ENCODE results near the gene MRPL44. TPM values are rescaled to one million over a fixed set of nuclear protein-coding genes. Genes with fewer than 3 reads are reported as not detected.

MRPL44 gene
- polyA plus RNA-seq, 3 donors, result 7.5 to 28.4 (median 25.7) TPM

- H2AFZ ChIP-seq (ENCODE audit: insufficient read depth, low read depth, low read length, poor library complexity, severe bottlenecking), result no peak overlapping the region
- peak overlapping the region in 2 of 7 donors; percentile 13 to 21 for H3K27ac Mint-ChIP-seq
- peaks cover 10 to 25% of the 10 kb centered on the region in 2 donors for H3K36me3 Mint-ChIP-seq
- H3K9me3 ChIP-seq (replicated peaks in 1 of 2; ENCODE audit: control insufficient read depth in 1 of 2, insufficient read depth in 1 of 2, low read length in 2 of 2), result peaks cover 0 to 7% of the 10 kb centered on the region in 2 donors
- no peak overlapping the region for H3K9ac ChIP-seq (ENCODE audit: insufficient read depth, low read length, poor library complexity, severe bottlenecking)
- H3K27me3 Mint-ChIP-seq (ENCODE audit: low read depth in 3 of 3), result peaks cover 0 to 3% (median 0%) of the 10 kb centered on the region in 3 donors
- H3K27me3 ChIP-seq (ENCODE audit: control insufficient read depth in 2 of 2, insufficient read depth in 2 of 2, low read length in 2 of 2), result no peaks in the 10 kb centered on the region
- H3K27ac ChIP-seq (ENCODE audit: low read depth in 1 of 2, low read length in 2 of 2), result no peak overlapping the region
- H3K36me3 ChIP-seq (replicated peaks in 1 of 2; ENCODE audit: control insufficient read depth in 1 of 2, insufficient read depth in 2 of 2, low read length in 2 of 2), result no peaks in the 10 kb centered on the region
- peaks cover 0 to 8% (median 2%) of the 10 kb centered on the region in 7 donors for H3K9me3 Mint-ChIP-seq
- peaks cover 33 to 47% of the 10 kb centered on the region in 2 donors for H3K4me1 ChIP-seq (ENCODE audit: control insufficient read depth in 1 of 2, insufficient read depth in 2 of 2, low read length in 2 of 2)
- no peak for DNase-seq
- H3K4me3 Mint-ChIP-seq, result no peak overlapping the region
- H4K20me1 ChIP-seq (ENCODE audit: insufficient read depth, low read length), result peaks cover 97% of the 10 kb centered on the region
- intact Hi-C loops (cut with micrococcal nuclease), result no loop called here
- no peak overlapping the region for H3K4me2 ChIP-seq (replicated peaks; ENCODE audit: extremely low read depth, low read length, poor library complexity, severe bottlenecking)
- peaks cover 64% of the 10 kb centered on the region for H3K4me1 Mint-ChIP-seq
- no peak for TF ChIP-seq CTCF (IDR thresholded peaks at IDR 0.05)
- H3K79me2 ChIP-seq (ENCODE audit: insufficient read depth, low read length), result peaks cover 100% of the 10 kb centered on the region
- no CpG with 5 or more reads among the region's 2 CpGs for WGBS (ENCODE audit: insufficient coverage)
- no peak overlapping the region for H3K4me3 ChIP-seq (replicated peaks in 1 of 3; ENCODE audit: low read depth in 2 of 3, low read length in 3 of 3)
Measured at GRCh38 chr2:223923976-223924375, 33.3 kb upstream of the MRPL44 start.

GRCh38 chr2:223925106-223925505 is 32.2 kb upstream of the MRPL44 start:
- no peak overlapping the region for H3K4me3 ChIP-seq (replicated peaks in 1 of 3; ENCODE audit: low read depth in 2 of 3, low read length in 3 of 3)
- Mint-ChIP-seq H3K27me3 (ENCODE audit: low read depth in 3 of 3) (peaks cover 0 to 3% (median 0%) of the 10 kb centered on the region in 3 donors), H3K9me3 (peaks cover 0 to 8% (median 2%) of the 10 kb centered on the region in 7 donors), H3K27ac (peak overlapping the region in 3 of 7 donors; percentile 35 to 65 (median 65)), H3K36me3 (peaks cover 10 to 26% of the 10 kb centered on the region in 2 donors), H3K4me1 (peaks cover 64% of the 10 kb centered on the region), H3K4me3 (no peak overlapping the region)
- no peak overlapping the region for H2AFZ ChIP-seq (ENCODE audit: insufficient read depth, low read depth, low read length, poor library complexity, severe bottlenecking)
- DNase-seq, result peak in 2 of 3 donors; percentile 51 to 54
- peaks cover 31 to 47% of the 10 kb centered on the region in 2 donors for H3K4me1 ChIP-seq (ENCODE audit: control insufficient read depth in 1 of 2, insufficient read depth in 2 of 2, low read length in 2 of 2)
- peaks cover 100% of the 10 kb centered on the region for H3K79me2 ChIP-seq (ENCODE audit: insufficient read depth, low read length)
- peaks cover 0 to 7% of the 10 kb centered on the region in 2 donors for H3K9me3 ChIP-seq (replicated peaks in 1 of 2; ENCODE audit: control insufficient read depth in 1 of 2, insufficient read depth in 1 of 2, low read length in 2 of 2)
- no CpG with 5 or more reads among the region's 3 CpGs for WGBS (ENCODE audit: insufficient coverage)
- H3K4me2 ChIP-seq (replicated peaks; ENCODE audit: extremely low read depth, low read length, poor library complexity, severe bottlenecking), result no peak overlapping the region
- TF ChIP-seq CTCF (IDR thresholded peaks at IDR 0.05), result no peak
- no peaks in the 10 kb centered on the region for H3K27me3 ChIP-seq (ENCODE audit: control insufficient read depth in 2 of 2, insufficient read depth in 2 of 2, low read length in 2 of 2)
- intact Hi-C loops (cut with micrococcal nuclease), result no loop called here
- no peak overlapping the region for H3K9ac ChIP-seq (ENCODE audit: insufficient read depth, low read length, poor library complexity, severe bottlenecking)
- H3K27ac ChIP-seq (ENCODE audit: low read depth in 1 of 2, low read length in 2 of 2), result peak overlapping the region in 1 of 2 donors; percentile 20
- peaks cover 95% of the 10 kb centered on the region for H4K20me1 ChIP-seq (ENCODE audit: insufficient read depth, low read length)
- no peaks in the 10 kb centered on the region for H3K36me3 ChIP-seq (replicated peaks in 1 of 2; ENCODE audit: control insufficient read depth in 1 of 2, insufficient read depth in 2 of 2, low read length in 2 of 2)

Measured in CD14-positive monocyte (primary cell).